VCaP (cell line): ENCODE results near the gene NCKAP5.

Source experiments
- H3K27ac ChIP-seq: fragments of 450-650 bp; 2 replicates; pipeline ENCODE4 v1.5.1; 2017
- TF ChIP-seq, protein P1 (sequence below): fragments of 450-650 bp; conservative IDR thresholded peaks from 2 replicates; pipeline ENCODE4 v1.5.1; 2017; ENCODE audit warnings: mild to moderate bottlenecking, moderate library complexity

The NCKAP5 gene

DNA sequence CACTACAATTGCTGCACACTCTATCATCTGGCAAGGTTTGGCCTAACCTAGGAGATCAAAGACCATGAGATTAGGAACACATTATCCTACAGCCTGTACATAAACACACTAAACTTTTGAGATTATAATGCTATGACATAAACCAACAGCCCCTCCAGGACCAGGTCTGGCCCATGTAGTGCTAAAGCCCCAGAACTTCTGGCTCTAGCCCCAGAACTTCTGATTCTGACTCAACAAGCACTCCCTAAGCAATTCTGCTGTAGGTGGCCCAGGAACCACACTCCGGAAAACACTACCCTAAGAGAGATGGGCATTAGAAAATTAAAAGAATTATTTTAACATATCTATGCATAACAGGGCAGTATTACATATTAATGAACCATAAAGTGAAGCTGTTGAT lies 528.7 kb downstream of the NCKAP5 start:
- H3K27ac ChIP-seq, result no peak overlapping the region
- TF ChIP-seq, protein P1, sequence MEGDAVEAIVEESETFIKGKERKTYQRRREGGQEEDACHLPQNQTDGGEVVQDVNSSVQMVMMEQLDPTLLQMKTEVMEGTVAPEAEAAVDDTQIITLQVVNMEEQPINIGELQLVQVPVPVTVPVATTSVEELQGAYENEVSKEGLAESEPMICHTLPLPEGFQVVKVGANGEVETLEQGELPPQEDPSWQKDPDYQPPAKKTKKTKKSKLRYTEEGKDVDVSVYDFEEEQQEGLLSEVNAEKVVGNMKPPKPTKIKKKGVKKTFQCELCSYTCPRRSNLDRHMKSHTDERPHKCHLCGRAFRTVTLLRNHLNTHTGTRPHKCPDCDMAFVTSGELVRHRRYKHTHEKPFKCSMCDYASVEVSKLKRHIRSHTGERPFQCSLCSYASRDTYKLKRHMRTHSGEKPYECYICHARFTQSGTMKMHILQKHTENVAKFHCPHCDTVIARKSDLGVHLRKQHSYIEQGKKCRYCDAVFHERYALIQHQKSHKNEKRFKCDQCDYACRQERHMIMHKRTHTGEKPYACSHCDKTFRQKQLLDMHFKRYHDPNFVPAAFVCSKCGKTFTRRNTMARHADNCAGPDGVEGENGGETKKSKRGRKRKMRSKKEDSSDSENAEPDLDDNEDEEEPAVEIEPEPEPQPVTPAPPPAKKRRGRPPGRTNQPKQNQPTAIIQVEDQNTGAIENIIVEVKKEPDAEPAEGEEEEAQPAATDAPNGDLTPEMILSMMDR, result no peak

- TF ChIP-seq, protein P1, result no peak
- no peak overlapping the region for H3K27ac ChIP-seq
These were observed 541.6 kb downstream of the NCKAP5 start for GRCh38 chr2:133026536-133027177.

DNA sequence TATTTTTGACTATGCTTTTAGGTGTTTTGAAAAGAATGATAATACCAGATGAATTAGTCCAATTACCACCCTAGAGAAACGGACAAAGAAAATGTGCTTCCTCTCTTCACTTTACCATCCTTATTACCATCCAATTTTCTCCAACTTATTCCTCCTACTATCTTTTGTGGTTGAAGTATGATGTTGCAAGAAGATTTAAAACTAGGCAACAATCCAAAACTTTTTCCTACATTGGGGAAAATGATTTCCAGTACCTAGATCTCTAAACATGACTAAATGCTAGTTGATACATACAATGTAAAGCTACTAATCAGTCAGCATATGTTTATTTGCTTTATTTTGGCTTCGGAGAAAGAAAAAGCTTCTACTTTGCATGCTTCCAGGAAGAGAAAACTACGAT lies 543.3 kb downstream of the NCKAP5 start:
- TF ChIP-seq, protein P1, result no peak
- H3K27ac ChIP-seq, result no peak overlapping the region

DNA sequence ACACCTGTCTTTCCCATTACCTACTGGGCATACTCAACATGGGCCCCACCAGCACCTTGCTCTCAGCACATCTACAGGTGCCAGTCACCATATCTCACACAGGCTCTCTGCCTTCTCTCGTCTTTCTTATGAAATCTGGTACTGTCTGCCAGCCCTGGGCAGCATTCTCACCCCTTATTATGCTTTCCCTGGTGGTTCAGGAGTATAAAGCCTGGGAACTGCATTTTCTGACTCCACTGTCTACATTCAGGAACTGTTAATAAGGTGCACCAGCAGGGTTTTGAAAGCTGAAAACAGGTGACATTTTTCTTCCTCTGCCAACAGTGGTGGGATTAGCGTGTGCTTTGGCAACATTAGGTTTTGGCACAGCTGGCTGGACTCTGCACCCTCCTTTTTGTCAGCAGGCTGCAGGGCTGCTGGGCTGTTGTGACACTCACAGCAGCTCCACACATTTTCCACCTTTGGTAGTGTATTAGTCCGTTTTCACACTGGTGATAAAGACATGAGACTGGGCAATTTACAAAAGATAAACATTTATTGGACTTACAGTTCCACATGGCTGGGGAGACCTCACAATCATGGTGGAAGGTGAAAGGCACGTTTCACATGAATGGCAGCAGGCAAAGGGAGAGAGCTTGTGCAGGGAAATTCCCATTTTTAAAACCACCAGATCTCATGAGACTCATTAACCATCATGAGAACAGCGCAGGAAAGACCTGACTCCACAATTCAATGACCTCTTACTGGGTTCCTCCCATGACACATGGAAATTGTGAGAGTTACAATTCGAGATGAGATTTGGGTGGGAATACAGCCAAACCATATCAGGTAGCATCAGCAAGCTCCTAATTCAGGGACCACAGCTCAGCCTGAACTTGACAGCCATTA lies 555.2 kb downstream of the NCKAP5 start:
- H3K27ac ChIP-seq, result no peak overlapping the region
- TF ChIP-seq, protein P1, result no peak

DNA sequence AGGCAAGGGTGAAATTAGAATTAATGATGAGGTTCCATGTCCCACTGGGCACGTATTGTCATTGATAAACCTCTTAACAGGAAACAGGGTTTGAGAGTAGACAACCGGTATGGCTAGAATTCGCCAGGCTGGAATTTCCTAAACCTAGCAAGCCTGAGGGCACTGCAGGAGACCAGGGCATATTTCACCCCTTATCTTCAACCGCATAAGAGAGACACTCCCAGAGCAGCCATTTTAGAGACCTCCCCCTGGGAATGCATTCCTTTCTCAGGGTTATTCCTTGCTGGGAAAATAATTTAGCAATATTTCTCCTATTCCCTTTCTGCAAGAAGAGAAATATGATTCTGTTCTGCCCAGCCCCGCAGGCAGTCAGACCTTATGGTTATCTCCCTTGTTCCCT lies 563.6 kb downstream of the NCKAP5 start:
- H3K27ac ChIP-seq, result no peak overlapping the region
- TF ChIP-seq, protein P1, result no peak

GRCh38 chr2:132999421-132999820 lies 568.8 kb downstream of the NCKAP5 start:
- TF ChIP-seq, protein P1, result no peak
- no peak overlapping the region for H3K27ac ChIP-seq

GRCh38 chr2:132998221-132998620 lies 570.0 kb downstream of the NCKAP5 start:
- TF ChIP-seq, protein P1, result no peak
- H3K27ac ChIP-seq, result no peak overlapping the region
